ENCODE data around the gene PCNP. TPM values are rescaled to one million over a fixed set of nuclear protein-coding genes. Genes with fewer than 3 reads are reported as not detected.
"Not testable (repeated sequence)": the region's sequence is repeated elsewhere in the genome, so short reads cannot be mapped to it uniquely, and the experiment has no call there.

The PCNP gene
- 75.9 and 82.5 TPM in 2 replicates for total RNA-seq (2014; rRNA removed)
- 46.7 TPM for polyA plus RNA-seq (2012)

GRCh38 chr3:101573449-101574387 is at the start of gene PCNP:
Gene PCNP, plus strand, starts transcription at chr3:101574180. Its CDS starts 36 bp downstream, at chr3:101574216.
- DNase-seq (ENCODE audit: low read depth) = peak; percentile 99

GRCh38 chr3:101527441-101527840 is 46.5 kb upstream of the PCNP start:
- no peak for DNase-seq (ENCODE audit: low read depth)

GRCh38 chr3:101527906-101528305 is 46.1 kb upstream of the PCNP start:
- DNase-seq (ENCODE audit: low read depth) = no peak

GRCh38 chr3:101529816-101530685 is 43.9 kb upstream of the PCNP start:
- no peak for DNase-seq (ENCODE audit: low read depth)

GRCh38 chr3:101530686-101531047 is 43.3 kb upstream of the PCNP start:
- DNase-seq (ENCODE audit: low read depth) = no peak

GRCh38 chr3:101531473-101532086 is 42.4 kb upstream of the PCNP start:
- DNase-seq (ENCODE audit: low read depth) = peak; percentile 52

- DNase-seq (ENCODE audit: low read depth) = no peak
These were observed 41.0 kb upstream of the PCNP start for GRCh38 chr3:101532783-101533602.

GRCh38 chr3:101533603-101533968 is 40.4 kb upstream of the PCNP start:
- DNase-seq (ENCODE audit: low read depth) = no peak

- no peak for DNase-seq (ENCODE audit: low read depth)
These were observed 38.8 kb upstream of the PCNP start for GRCh38 chr3:101535221-101535620.

- DNase-seq (ENCODE audit: low read depth) = no peak
These were observed 37.7 kb upstream of the PCNP start for GRCh38 chr3:101536266-101536665.

- not testable (repeated sequence) for DNase-seq (ENCODE audit: low read depth)
These were observed 37.0 kb upstream of the PCNP start for GRCh38 chr3:101536955-101537354.

- no peak for DNase-seq (ENCODE audit: low read depth)
These were observed 31.0 kb upstream of the PCNP start for GRCh38 chr3:101542957-101543356.

- DNase-seq (ENCODE audit: low read depth) = no peak
These were observed 29.7 kb upstream of the PCNP start for GRCh38 chr3:101544161-101544850.

- DNase-seq (ENCODE audit: low read depth) = no peak
These were observed 25.4 kb upstream of the PCNP start for GRCh38 chr3:101548527-101549105.

- DNase-seq (ENCODE audit: low read depth) = no peak
These were observed 24.5 kb upstream of the PCNP start for GRCh38 chr3:101549473-101549872.

- not testable (repeated sequence) for DNase-seq (ENCODE audit: low read depth)
These were observed 22.5 kb upstream of the PCNP start for GRCh38 chr3:101551359-101552081.

GRCh38 chr3:101553381-101553780 is 20.6 kb upstream of the PCNP start:
- not testable (repeated sequence) for DNase-seq (ENCODE audit: low read depth)

GRCh38 chr3:101556064-101556463 is 17.9 kb upstream of the PCNP start:
- no peak for DNase-seq (ENCODE audit: low read depth)

GRCh38 chr3:101561630-101562328 is 12.2 kb upstream of the PCNP start, which contains the start of gene TRMT10C:
Gene TRMT10C, plus strand, starts transcription at chr3:101561868. Its CDS starts 2,914 bp downstream, at chr3:101564782.
- peak; percentile 91 for DNase-seq (ENCODE audit: low read depth)
